Small intestine (tissue), 7 donors: ENCODE data around the gene METRNL. TPM values are rescaled to one million over a fixed set of nuclear protein-coding genes. Genes with fewer than 3 reads are reported as not detected.

Experiments
- DNase-seq, 2 donors: peaks; one replicate each; pipeline versions ENCODE4 v3.0.0 to v3.0.0-alpha.2; 2013
- FAIRE-seq: peaks from 2 replicates; lab custom pipeline; 2012; peaks lifted over from hg19 to GRCh38; lab: Jason Lieb, UNC
- H3K27ac ChIP-seq, 3 donors: one replicate each; pipeline ENCODE4 v1.5.1; 2013; ENCODE audit warnings: low read length in 2 of 3, mild to moderate bottlenecking in 2 of 3, control low read depth in 1 of 3, inconsistent platforms in 1 of 3, low read depth in 1 of 3, moderate library complexity in 1 of 3
- H3K27me3 ChIP-seq, 3 donors: one replicate each; pipeline ENCODE4 v1.6.1; 2013; ENCODE audit warnings: low read length in 3 of 3, inconsistent platforms in 1 of 3; ENCODE audit not compliant: control insufficient read depth in 3 of 3, insufficient read depth in 3 of 3
- H3K36me3 ChIP-seq, 3 donors: one replicate each; pipeline ENCODE4 v1.6.1; 2013; ENCODE audit warnings: low read length in 3 of 3, inconsistent platforms in 1 of 3, low read depth in 1 of 3, mild to moderate bottlenecking in 1 of 3, moderate library complexity in 1 of 3; ENCODE audit not compliant: control insufficient read depth in 3 of 3, insufficient read depth in 2 of 3
- H3K4me1 ChIP-seq, 3 donors: one replicate each; pipeline ENCODE4 v1.6.1; 2013; ENCODE audit warnings: low read length in 2 of 3, inconsistent platforms in 1 of 3, low read depth in 1 of 3, mild to moderate bottlenecking in 1 of 3, moderate library complexity in 1 of 3; ENCODE audit not compliant: control insufficient read depth in 3 of 3, insufficient read depth in 2 of 3
- H3K4me3 ChIP-seq, 3 donors: one replicate each; pipeline ENCODE4 v1.5.1; 2013; ENCODE audit warnings: low read length in 3 of 3, control low read depth in 1 of 3, inconsistent platforms in 1 of 3, low read depth in 1 of 3, mild to moderate bottlenecking in 1 of 3, moderate library complexity in 1 of 3
- H3K9me3 ChIP-seq, 2 donors: one replicate each; pipeline ENCODE4 v1.6.1; 2013; ENCODE audit warnings: low read depth in 1 of 2, low read length in 1 of 2; ENCODE audit not compliant: control insufficient read depth in 2 of 2, insufficient read depth in 1 of 2
- WGBS, 3 donors: extraction: QIAGEN DNeasy Blood & Tissue Kit; methylation state at CpG; one replicate each; pipeline ENCODE4 v1.1.7; 2013; 5-methylcytosine and 5-hydroxymethylcytosine counted together
- polyA plus RNA-seq, 4 donors: library from polyadenylated mRNA; stranded (reverse) in 3 of 4; unstranded in 1 of 4; fragments of 200-250 nt in 3 of 4; fragments of 120-200 nt in 1 of 4; gene quantifications; one replicate each; pipeline versions ENCODE4 v1.2.1 to v1.2.3, GENCODE V29; 2013
- donor health status: healthy with polysubstance abuse.
- donor health status: control.
- donor health status: control.
- donor health status: Bipolar disorder and iron deficiency.
- donor health status: healthy.

METRNL gene
- polyA plus RNA-seq, 4 donors, result 64.4 to 119 (median 115) TPM

- no peak for DNase-seq
- FAIRE-seq, result no peak
- Histone ChIP-seq H3K9me3 (no peaks in the 10 kb centered on the region), H3K36me3 (peaks cover 0 to 85% (median 11%) of the 10 kb centered on the region in 3 donors), H3K27me3 (no peaks in the 10 kb centered on the region), H3K27ac (peak overlapping the region in 1 of 3 donors; percentile 100), H3K4me1 (peaks cover 18 to 94% (median 26%) of the 10 kb centered on the region in 3 donors), H3K4me3 (no peak overlapping the region)
- WGBS, 3 donors, result 88 to 93% (median 90%) methylated on average over 35 to 39 of the region's 39 CpGs
Measured at GRCh38 chr17:83086907-83087787, 7.7 kb downstream of the METRNL start.

GRCh38 chr17:83087788-83088360 lies 8.5 kb downstream of the METRNL start:
- DNase-seq (no peak), FAIRE-seq (no peak)
- peak overlapping the region in 1 of 3 donors; percentile 100 for H3K27ac ChIP-seq
- H3K9me3 ChIP-seq, result no peaks in the 10 kb centered on the region
- peaks cover 18 to 94% (median 23%) of the 10 kb centered on the region in 3 donors for H3K4me1 ChIP-seq
- no peak overlapping the region for H3K4me3 ChIP-seq
- H3K27me3 ChIP-seq, result no peaks in the 10 kb centered on the region
- WGBS, 3 donors, result 87 to 94% (median 90%) methylated on average over 30 to 31 of the region's 31 CpGs
- H3K36me3 ChIP-seq, result peaks cover 0 to 86% (median 11%) of the 10 kb centered on the region in 3 donors

DNA sequence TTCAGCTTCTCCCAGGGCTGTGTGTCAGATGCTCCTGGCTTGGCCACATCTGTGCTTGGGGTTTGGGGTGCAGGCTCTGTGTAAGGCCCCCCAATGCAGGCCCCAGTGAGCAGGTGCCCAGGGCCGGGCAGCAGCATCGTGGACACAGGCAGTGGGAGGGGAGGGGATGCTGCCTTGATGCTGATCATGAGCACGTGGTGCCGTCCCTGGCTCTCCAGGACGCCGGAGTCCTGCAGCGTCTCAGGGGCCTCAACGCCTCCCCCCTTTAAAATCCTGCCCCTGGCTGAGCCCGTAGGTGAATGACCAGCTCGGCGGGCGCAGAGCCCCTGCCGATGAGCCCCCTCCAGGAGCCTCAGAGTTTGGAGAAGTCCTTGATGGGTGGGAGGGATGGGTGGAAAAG lies 9.0 kb downstream of the METRNL start:
- WGBS, 3 donors, result 73 to 80% (median 78%) methylated on average over 8 to 13 of the region's 13 CpGs
- H3K4me3 ChIP-seq, result no peak overlapping the region
- H3K27ac ChIP-seq, result peak overlapping the region in 2 of 3 donors; percentile 84 to 87
- H3K36me3 ChIP-seq, result peaks cover 3 to 86% (median 11%) of the 10 kb centered on the region in 3 donors
- H3K4me1 ChIP-seq, result peaks cover 13 to 94% (median 20%) of the 10 kb centered on the region in 3 donors
- FAIRE-seq (no peak), DNase-seq (no peak)
- H3K27me3 ChIP-seq, result no peaks in the 10 kb centered on the region
- no peaks in the 10 kb centered on the region for H3K9me3 ChIP-seq

GRCh38 chr17:83088909-83089308 lies 9.5 kb downstream of the METRNL start:
- peak overlapping the region in 2 of 3 donors; percentile 14 to 24 for H3K4me3 ChIP-seq
- H3K4me1 ChIP-seq, result peaks cover 11 to 91% (median 20%) of the 10 kb centered on the region in 3 donors
- DNase-seq (peak in 1 of 2 donors; percentile 61), FAIRE-seq (no peak)
- H3K36me3 ChIP-seq, result peaks cover 3 to 89% (median 11%) of the 10 kb centered on the region in 3 donors
- H3K9me3 ChIP-seq, result no peaks in the 10 kb centered on the region
- H3K27ac ChIP-seq, result peak overlapping the region; percentile 81 to 87 (median 84)
- WGBS, 3 donors, result 47 to 53% (median 49%) methylated on average over 14 to 15 of the region's 15 CpGs
- H3K27me3 ChIP-seq, result no peaks in the 10 kb centered on the region

GRCh38 chr17:83089328-83090132 lies 10.1 kb downstream of the METRNL start:
- Histone ChIP-seq H3K27me3 (no peaks in the 10 kb centered on the region), H3K27ac (peak overlapping the region; percentile 81 to 87 (median 84)), H3K4me3 (peak overlapping the region in 2 of 3 donors; percentile 14 to 24), H3K9me3 (no peaks in the 10 kb centered on the region), H3K36me3 (peaks cover 7 to 90% (median 11%) of the 10 kb centered on the region in 3 donors), H3K4me1 (peaks cover 5 to 85% (median 16%) of the 10 kb centered on the region in 3 donors)
- peak; percentile 85 to 87 for DNase-seq
- FAIRE-seq, result no peak
- 21 to 62% (median 41%) methylated on average over 46 to 47 of the region's 47 CpGs for WGBS, 3 donors

- Histone ChIP-seq H3K9me3 (no peaks in the 10 kb centered on the region), H3K36me3 (peaks cover 14 to 90% (median 15%) of the 10 kb centered on the region in 3 donors), H3K27ac (peak overlapping the region; percentile 91 to 99 (median 97)), H3K27me3 (no peaks in the 10 kb centered on the region), H3K4me1 (peaks cover 5 to 74% (median 6%) of the 10 kb centered on the region in 3 donors), H3K4me3 (peak overlapping the region in 1 of 3 donors; percentile 2)
- no peak for DNase-seq
- FAIRE-seq, result no peak
- WGBS, 3 donors, result 18 to 59% (median 34%) methylated on average over 25 to 32 of the region's 32 CpGs
Measured at GRCh38 chr17:83090444-83091256, 11.2 kb downstream of the METRNL start.

GRCh38 chr17:83091257-83092141 lies 12.1 kb downstream of the METRNL start:
- FAIRE-seq (no peak), DNase-seq (peak; percentile 95 to 97)
- Histone ChIP-seq H3K4me3 (peak overlapping the region in 2 of 3 donors; percentile 12 to 37), H3K9me3 (no peaks in the 10 kb centered on the region), H3K36me3 (peaks cover 15 to 90% (median 17%) of the 10 kb centered on the region in 3 donors), H3K4me1 (peaks cover 5 to 65% (median 6%) of the 10 kb centered on the region in 3 donors), H3K27ac (peak overlapping the region; percentile 91 to 99 (median 97)), H3K27me3 (no peaks in the 10 kb centered on the region)
- WGBS, 3 donors, result 22 to 62% (median 36%) methylated on average over 33 to 35 of the region's 35 CpGs
